GM12872 (cell line): ENCODE measurements around the gene RAB3IL1.

Source experiments
- CTCF ChIP-seq: IDR thresholded peaks from 3 replicates; pipeline ENCODE4 v1.5.1; 2011; ENCODE audit warnings: low read depth, mild to moderate bottlenecking, low read length, moderate library complexity; ENCODE audit not compliant: insufficient read depth

The RAB3IL1 gene

GRCh38 chr11:61914471-61915171 lies 2.7 kb downstream of the RAB3IL1 start:
- TF ChIP-seq CTCF: no peak

DNA sequence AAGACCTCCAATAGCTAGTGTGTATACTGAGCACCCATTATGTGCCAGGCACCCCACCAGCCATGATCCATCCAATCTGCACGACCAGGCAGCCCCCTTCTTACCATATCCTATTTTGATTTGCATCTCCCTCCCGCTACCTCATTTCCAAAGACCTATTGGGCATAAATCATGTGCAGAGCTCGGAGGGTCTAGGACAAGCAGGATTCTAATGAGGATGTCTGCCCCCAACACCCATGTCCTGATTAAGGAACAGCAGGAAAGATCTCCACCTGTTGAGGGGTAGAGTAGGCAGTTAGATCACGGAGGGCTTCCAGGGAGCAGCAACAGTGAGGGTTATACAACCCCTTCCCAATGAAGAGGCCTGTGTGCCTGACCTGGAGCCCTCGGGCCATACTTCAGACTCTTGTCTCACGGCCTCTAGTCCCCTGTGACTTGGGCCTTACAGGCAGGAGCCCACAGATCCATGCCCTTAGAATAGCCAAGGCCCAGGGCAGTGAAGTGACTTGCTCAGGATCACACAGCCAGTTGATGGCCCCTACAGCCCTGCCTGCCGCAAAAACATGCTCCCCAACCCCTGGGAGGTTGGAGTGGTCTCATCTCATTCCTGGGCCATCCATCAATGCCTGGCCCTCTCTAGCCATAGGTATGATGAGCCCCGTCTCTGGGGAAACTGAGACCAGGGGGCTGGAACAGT lies 3.5 kb downstream of the RAB3IL1 start:
- TF ChIP-seq CTCF: no peak

DNA sequence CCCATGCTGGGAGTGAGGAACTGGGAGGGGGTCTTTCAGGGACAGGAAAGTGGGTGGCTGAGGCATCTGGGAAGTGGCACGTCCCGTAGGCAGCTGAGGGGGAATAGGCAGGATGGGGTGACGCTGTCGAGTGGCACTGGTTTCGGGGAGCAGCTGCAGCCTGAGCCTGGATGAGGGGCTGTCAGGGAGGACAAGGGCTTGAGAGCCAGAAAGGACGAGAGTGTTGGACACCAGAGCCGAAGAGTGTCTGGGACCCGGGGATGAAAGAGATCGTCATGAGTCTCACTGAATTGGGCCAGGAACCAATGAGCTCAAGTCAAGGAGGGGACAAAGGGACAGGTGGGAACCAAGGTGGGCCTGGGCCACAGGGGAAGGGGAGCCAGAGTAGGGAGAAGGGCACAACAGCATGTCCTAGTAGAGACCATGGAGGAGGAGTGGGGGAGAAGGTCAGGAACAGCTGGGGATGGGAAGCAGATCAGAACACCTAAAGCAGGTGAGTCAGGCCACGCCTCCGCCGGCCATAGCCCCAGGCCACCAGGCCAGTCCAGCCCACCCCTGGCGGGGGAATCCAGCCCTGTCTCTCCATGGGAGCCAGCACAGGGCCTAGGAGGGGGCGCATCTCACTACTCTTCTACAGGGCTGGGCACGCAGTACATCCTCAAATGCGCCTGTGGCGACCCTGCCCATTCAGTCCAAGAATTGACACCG lies 4.2 kb downstream of the RAB3IL1 start:
- no peak for TF ChIP-seq CTCF

DNA sequence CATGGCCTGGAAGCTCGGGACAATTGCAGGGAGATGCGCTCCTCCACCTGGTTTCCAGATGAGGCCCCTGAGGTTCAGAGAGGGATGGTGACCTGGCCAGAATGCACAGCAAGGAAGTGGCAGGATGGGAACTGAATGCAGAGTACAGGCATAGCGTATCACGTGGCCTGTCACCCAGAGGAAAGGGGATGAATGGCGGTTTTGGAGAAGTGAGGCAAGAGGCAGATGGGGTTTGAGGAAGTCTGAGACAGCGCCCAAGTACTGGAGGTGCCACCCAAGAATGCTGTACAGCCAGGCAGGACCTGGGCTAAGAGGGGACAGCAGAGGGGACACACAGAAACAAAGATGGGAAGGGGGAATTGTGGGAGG lies 4.9 kb downstream of the RAB3IL1 start:
- TF ChIP-seq CTCF: no peak

- TF ChIP-seq CTCF: no peak
These were observed 5.5 kb downstream of the RAB3IL1 start for GRCh38 chr11:61911701-61912529.

GRCh38 chr11:61911128-61911700 lies 6.2 kb downstream of the RAB3IL1 start:
- no peak for TF ChIP-seq CTCF
